ENCODE data around the gene CCDC9B. TPM values are rescaled to one million over a fixed set of nuclear protein-coding genes. Genes with fewer than 3 reads are reported as not detected.

CCDC9B gene
- total RNA-seq (2022; extraction: Qiagen RNA extraction; ENCODE audit: low read depth), result 13.4 to 21.7 TPM (median 17.2 TPM) in 5 replicates

GRCh38 chr15:40340740-40341400 lies at the start of gene CCDC9B:
CCDC9B (minus strand) TSS chr15:40340939; CDS start chr15:40340819, 120 bp downstream.

GRCh38 chr15:40382580-40383456 lies 42.1 kb upstream of the CCDC9B start, which contains the start of gene KNSTRN:
KNSTRN (plus strand) TSS chr15:40382721; CDS start chr15:40382836, 115 bp downstream.

DNA sequence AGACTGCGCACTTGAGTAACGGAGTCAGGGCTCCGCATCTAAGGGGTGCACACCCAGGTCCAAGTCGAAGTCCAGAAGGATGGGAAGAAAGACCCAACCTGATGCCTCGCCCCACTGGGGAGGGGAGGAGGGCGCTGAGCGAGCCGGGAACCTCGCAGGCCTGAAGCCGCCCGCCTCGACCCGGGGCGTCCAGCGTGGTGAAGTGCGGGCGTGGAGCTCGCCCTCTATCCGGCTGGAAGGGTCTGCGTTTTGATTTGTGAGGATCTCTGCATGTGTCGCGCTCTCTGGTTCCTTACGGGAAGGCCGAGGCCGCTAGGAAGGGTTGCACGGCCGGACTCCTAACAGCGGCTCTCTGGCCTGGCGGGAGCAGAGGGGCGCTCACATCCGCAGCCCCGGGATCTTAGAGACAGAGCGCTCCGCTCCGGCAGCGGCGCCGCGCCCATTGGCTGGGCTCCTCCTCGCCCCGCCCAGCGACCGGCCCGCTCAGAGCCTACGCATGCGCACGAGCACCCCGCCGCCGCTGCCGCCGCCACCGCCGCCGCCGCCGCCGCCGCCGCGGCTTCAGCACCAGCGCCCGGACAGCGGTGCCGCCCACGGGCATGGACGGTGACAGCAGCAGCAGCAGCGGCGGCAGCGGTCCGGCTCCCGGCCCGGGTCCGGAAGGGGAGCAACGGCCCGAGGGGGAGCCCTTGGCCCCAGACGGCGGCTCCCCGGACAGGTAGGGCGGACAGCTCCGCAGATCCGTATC lies 17.2 kb upstream of the CCDC9B start, which contains the start of gene DISP2:
DISP2 (plus strand) TSS at position 497 of the 748 bp plus-strand sequence; CDS start at position 600, 103 bp downstream.

GRCh38 chr15:40323239-40323952 lies 17.3 kb downstream of the CCDC9B start, which contains the start of gene INAFM2:
INAFM2 (plus strand) TSS chr15:40323692; CDS start chr15:40324056, 364 bp downstream.

GRCh38 chr15:40307421-40308211 lies 33.1 kb downstream of the CCDC9B start, which contains the start of gene PLCB2:
PLCB2 (minus strand) TSS chr15:40307935; CDS start chr15:40307672, 263 bp downstream.

GRCh38 chr15:40282869-40283614 lies 57.7 kb downstream of the CCDC9B start, which contains the start of gene ANKRD63:
ANKRD63 (minus strand) TSS chr15:40283064; CDS start chr15:40282586, 478 bp downstream.

Other genes with a start within 250 kb of the CCDC9B start
- gene BMF, start 232.1 kb downstream of the CCDC9B start, total RNA-seq (2022; extraction: Qiagen RNA extraction; ENCODE audit: low read depth), result 1.5 to 2.2 TPM (median 1.7 TPM) in 5 replicates
- 25.2 to 33.4 TPM (median 31.0 TPM) in 5 replicates for gene BUB1B, start 179.9 kb downstream of the CCDC9B start, total RNA-seq (2022; extraction: Qiagen RNA extraction; ENCODE audit: low read depth)
- 0.11 to 0.87 TPM (median 0.21 TPM) in 5 replicates for gene PAK6, start 101.9 kb downstream of the CCDC9B start, total RNA-seq (2022; extraction: Qiagen RNA extraction; ENCODE audit: low read depth)
- gene ANKRD63, start 57.9 kb downstream of the CCDC9B start, total RNA-seq (2022; extraction: Qiagen RNA extraction; ENCODE audit: low read depth), result 0.31 to 0.80 TPM (median 0.44 TPM) in 4 of 5 replicates, not detected in the other
- 0.68 to 1.4 TPM (median 0.82 TPM) in 5 replicates for gene PLCB2, start 33.0 kb downstream of the CCDC9B start, total RNA-seq (2022; extraction: Qiagen RNA extraction; ENCODE audit: low read depth)
- 5.5 to 6.8 TPM (median 6.7 TPM) in 5 replicates for gene INAFM2, start 17.2 kb downstream of the CCDC9B start, total RNA-seq (2022; extraction: Qiagen RNA extraction; ENCODE audit: low read depth)
- not detected in 5 replicates for gene PHGR1, start 10.1 kb upstream of the CCDC9B start, total RNA-seq (2022; extraction: Qiagen RNA extraction; ENCODE audit: low read depth)
- gene DISP2, start 17.3 kb upstream of the CCDC9B start, total RNA-seq (2022; extraction: Qiagen RNA extraction; ENCODE audit: low read depth), result 0.62 to 2.5 TPM (median 1.2 TPM) in 5 replicates
- gene KNSTRN, start 41.8 kb upstream of the CCDC9B start, total RNA-seq (2022; extraction: Qiagen RNA extraction; ENCODE audit: low read depth), result 46.9 to 54.2 TPM (median 49.3 TPM) in 5 replicates
- 11.3 to 13.1 TPM (median 12.7 TPM) in 5 replicates for gene IVD, start 64.9 kb upstream of the CCDC9B start, total RNA-seq (2022; extraction: Qiagen RNA extraction; ENCODE audit: low read depth)
- gene BAHD1, start 100.0 kb upstream of the CCDC9B start, total RNA-seq (2022; extraction: Qiagen RNA extraction; ENCODE audit: low read depth), result 10.0 to 12.6 TPM (median 11.8 TPM) in 5 replicates
- gene CHST14, start 130.0 kb upstream of the CCDC9B start, total RNA-seq (2022; extraction: Qiagen RNA extraction; ENCODE audit: low read depth), result 14.1 to 22.3 TPM (median 19.0 TPM) in 5 replicates
- gene CCDC32, start 224.1 kb upstream of the CCDC9B start, total RNA-seq (2022; extraction: Qiagen RNA extraction; ENCODE audit: low read depth), result 12.9 to 25.4 TPM (median 15.4 TPM) in 5 replicates
- 12.0 to 17.8 TPM (median 17.0 TPM) in 5 replicates for gene RPUSD2, start 228.4 kb upstream of the CCDC9B start, total RNA-seq (2022; extraction: Qiagen RNA extraction; ENCODE audit: low read depth)

All from A549 treated with RU486 at 1 μM for 4 hours (cell line).